ENCODE results near the gene SPCS2.
"Not testable (repeated sequence)": the region's sequence is repeated elsewhere in the genome, so short reads cannot be mapped to it uniquely, and the experiment has no call there.

The SPCS2 gene

GRCh38 chr11:75002516-75002915, 53.5 kb downstream of the SPCS2 start:
- DNase-seq (ENCODE audit: low read depth): no peak

- DNase-seq (ENCODE audit: low read depth): no peak
Measured at GRCh38 chr11:75004215-75004614, 55.1 kb downstream of the SPCS2 start.

- DNase-seq (ENCODE audit: low read depth): no peak
Measured at GRCh38 chr11:75011357-75011756, 62.3 kb downstream of the SPCS2 start.

GRCh38 chr11:75011872-75012271, 62.8 kb downstream of the SPCS2 start:
- DNase-seq (ENCODE audit: low read depth): no peak

- DNase-seq (ENCODE audit: low read depth): no peak
Measured at GRCh38 chr11:75013051-75013450, 64.0 kb downstream of the SPCS2 start.

- no peak for DNase-seq (ENCODE audit: low read depth)
Measured at GRCh38 chr11:75014129-75014528, 65.1 kb downstream of the SPCS2 start.

- DNase-seq (ENCODE audit: low read depth): not testable (repeated sequence)
Measured at GRCh38 chr11:75019200-75019599, 70.1 kb downstream of the SPCS2 start.

- DNase-seq (ENCODE audit: low read depth): not testable (repeated sequence)
Measured at GRCh38 chr11:75020328-75020727, 71.3 kb downstream of the SPCS2 start.

- DNase-seq (ENCODE audit: low read depth): no peak
Measured at GRCh38 chr11:75022296-75022695, 73.2 kb downstream of the SPCS2 start.

GRCh38 chr11:75022759-75023396, 73.8 kb downstream of the SPCS2 start:
- DNase-seq (ENCODE audit: low read depth): peak; percentile 71

- no peak for DNase-seq (ENCODE audit: low read depth)
Measured at GRCh38 chr11:75023446-75024067, 74.5 kb downstream of the SPCS2 start.

GRCh38 chr11:75024068-75024449, 75.0 kb downstream of the SPCS2 start:
- no peak for DNase-seq (ENCODE audit: low read depth)

- no peak for DNase-seq (ENCODE audit: low read depth)
Measured at GRCh38 chr11:75024764-75025211, 75.7 kb downstream of the SPCS2 start.

GRCh38 chr11:75025561-75025960, 76.5 kb downstream of the SPCS2 start:
- no peak for DNase-seq (ENCODE audit: low read depth)

- no peak for DNase-seq (ENCODE audit: low read depth)
Measured at GRCh38 chr11:75028321-75028720, 79.3 kb downstream of the SPCS2 start.

Data from activated T-cell treated with anti-CD3 and anti-CD28 coated beads for 24 hours (primary cell).